COLO668 (cell line): ENCODE results near the gene PSMB5.

Experiments used
- DNase-seq: peaks from one replicate; lab custom pipeline; 2025; ENCODE audit not compliant: unreplicated experiment; lab: John Stamatoyannopoulos, UW

Gene PSMB5

DNA sequence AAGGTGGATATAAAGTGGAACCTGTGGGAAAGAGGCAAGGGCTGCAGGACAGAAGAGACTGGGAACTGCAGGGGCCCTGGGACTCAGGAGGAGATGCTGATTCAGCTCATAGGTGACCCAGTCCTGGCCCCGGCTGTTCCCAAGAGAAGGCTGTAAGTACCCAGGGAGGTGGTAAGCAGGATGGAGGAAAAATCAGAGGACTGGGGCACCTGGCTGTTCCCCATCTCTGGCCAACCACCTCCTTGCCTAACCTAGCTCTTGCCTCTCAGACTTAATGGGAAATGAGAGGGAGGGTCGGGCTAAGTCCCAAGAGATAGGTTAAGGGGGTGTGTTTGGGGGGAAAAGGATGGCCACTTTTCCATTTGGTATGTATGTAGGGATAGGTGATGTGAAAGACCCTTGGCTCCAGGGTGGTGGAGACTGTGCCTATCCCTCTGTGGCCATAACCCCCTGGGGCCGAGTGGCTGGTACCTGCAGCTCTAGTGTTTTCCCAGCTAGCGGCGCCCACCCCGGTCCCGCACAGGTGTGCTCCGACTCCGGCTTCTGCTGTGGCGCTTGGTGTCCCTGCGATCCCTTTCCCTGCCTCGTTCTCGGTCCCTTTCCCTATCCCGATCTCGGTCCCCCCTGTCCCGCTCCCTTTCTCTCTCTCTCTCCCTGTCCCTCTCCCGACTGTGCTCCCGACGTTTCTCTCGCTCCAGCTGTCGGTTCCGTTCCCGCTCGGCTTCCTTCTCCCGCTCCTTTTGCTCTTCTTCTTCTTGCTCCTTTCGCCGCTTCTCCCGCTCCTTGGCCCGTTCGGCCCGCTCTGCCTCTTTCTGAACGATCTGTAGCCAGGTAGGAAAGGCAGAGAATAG lies 24.2 kb upstream of the PSMB5 start:
- no peak for DNase-seq

DNA sequence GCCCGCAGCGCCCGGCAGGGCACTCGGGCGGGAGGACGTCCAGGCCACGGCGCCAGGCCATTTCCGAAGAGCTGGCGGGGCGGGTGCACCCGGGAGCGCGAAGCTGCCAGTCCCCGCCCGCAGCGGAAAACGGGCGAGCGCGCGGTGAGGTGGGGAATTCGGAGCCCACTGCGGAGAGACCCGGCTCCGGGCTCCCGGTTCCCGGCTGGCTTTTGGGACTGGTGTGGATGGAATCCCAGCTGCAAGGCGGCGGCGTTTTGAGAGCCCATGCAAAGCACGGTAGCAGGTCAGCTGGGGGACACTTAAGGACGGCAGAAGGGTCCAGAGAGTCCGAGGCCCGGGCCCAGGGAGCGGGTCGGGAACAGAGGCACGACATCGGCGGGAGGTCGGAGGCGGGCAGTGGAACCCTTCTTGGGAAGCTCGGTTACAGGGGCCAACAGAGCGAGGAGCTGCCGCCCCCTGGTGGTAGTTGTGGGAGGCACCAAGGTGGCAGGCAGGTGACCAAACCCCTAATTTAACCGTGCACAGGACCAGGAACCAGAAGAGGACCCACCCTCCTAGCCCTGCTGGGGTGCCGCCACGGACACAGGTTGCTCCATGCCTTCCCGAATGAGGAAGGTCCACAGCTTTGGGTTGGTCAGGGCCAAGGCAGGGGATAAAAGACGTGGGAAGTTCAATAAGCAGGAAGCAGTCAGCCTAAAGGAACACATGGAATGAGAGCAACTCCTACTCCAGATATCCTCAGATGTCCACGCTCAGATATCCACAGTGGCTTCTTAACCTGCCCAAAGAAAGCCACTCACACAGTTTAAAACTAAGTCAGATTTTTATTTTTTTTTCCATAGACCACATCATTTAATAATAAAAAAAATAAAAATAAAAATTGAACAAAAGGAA lies 23.3 kb upstream of the PSMB5 start:
- DNase-seq: no peak

DNA sequence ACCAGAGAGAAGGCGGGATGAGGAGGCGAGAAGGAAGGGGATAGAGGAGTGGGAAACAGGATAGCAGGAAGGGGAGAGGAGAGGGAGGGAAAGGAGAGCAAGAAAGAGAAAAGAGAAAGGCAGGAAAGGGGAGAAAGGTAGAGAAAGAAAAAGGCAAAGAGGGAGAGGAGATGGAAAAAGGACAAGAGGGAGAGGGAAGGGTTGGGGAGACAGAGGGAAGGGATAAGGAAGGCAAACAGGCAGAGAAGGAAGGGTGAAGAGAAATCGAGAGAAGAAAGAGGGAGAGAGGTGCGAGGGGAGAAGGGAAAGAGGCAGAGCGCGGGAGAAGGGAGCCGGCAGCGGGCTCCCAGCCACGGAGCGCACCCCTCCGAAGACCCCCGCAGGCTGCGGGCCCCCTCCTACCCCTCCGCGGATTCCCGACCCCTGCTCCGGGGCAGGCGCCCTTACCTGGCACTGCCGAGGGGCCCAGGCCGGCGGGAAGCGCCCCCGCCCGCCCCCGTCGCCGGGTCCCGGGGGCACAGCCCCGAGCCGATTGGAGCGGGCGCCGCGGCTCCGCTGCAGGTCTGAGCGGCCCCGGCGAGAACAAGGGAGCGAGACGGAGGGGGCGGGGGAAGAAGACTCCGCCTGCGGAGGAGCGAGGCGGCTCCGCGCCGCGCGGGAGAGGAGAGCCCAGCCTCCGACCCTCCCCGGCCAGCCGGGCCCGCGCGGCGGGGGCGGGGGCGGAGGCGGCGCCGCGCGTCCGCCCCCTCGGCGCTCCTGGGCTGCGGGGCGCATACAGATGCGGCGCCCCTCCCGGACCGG lies 22.5 kb upstream of the PSMB5 start, which contains the start of gene CDH24:
TSS of gene CDH24 (minus strand) at position 565 of the 801 bp plus-strand sequence. CDS start 1,787 bp downstream, outside the sequence.
- DNase-seq: no peak

DNA sequence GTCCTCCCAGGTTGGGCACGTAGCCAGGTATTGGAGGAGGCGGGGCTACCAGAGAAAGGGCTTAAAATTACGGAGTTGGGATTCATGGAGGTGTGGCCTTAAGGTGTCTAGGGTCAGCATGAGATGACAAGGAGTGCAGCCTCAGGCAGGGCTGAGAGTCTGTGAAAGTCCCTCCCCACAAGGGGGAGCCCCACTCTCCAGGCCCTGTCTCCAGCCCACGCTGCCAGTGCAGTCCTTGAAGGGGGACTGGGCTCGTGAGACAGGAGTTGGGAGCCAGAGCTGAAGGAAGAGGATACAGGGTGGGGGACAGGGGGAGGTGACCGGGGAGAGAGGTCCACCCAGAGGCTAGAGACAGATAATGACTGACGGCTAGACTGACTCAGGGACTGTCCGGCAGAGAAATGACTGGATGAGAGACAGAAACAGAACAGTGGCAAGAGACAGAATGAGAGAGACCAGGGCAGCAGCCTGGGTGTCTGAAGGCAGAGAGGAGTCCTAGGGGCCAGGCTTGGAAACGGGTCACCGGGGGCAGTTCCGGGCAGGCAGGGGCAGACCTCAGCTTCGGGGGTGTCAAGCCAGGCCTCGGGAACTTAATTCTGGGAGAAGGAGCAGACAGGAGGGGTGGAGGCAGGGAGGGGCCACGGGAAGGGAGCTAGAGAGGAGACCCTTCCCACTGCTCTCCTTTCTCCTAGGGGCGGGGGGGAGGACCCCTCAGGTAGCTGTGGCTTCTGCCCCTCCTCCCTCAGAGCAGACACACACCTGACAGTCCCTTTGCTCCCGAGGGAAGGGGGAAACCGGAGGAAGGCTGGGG lies 21.6 kb upstream of the PSMB5 start:
- DNase-seq: no peak

DNA sequence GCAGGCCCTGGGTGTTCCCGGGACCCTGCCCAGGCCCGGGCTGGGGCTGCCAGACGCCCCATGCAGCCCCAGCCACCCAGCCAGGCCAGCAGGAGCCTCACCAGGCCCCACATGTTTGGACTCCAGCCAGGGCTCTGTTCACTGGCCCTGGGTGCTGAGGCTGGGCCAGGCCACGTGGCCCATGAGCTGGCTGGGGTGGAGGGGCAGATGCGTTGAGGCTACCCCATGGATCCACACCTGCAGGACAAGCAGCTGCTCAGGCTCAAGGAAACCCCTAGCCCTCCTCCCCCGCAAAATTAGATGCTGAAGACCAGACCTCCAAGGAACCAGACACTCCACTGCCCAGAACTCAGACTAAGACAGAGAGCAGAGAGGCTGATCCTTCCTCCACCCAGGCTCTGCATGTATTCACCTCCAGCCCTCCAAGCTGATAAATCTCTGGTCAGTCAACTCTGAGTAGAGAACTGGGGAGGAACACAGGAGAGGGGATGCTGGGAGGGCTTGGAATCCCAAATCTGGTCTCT lies 21.0 kb upstream of the PSMB5 start:
- no peak for DNase-seq

DNA sequence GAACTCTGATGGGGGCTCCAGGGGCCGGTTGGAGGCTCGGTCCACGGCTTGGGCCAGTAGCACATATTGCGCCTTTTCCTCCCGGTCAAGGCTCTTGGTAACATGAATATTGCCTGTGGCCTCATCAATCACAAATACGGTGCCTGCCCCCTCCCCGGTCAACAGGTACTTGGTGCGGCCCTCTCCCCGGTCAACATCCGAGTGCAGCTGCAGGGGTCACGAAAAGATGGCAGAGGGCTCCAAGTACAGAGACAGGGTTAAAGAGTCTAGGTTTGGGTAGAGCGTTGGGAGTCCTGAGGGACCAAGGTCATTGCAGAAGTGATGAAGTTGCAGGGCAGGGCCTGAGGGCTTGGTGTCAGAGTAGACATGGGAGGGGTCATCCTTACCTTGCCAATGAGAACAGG lies 20.4 kb upstream of the PSMB5 start:
- DNase-seq: no peak

DNA sequence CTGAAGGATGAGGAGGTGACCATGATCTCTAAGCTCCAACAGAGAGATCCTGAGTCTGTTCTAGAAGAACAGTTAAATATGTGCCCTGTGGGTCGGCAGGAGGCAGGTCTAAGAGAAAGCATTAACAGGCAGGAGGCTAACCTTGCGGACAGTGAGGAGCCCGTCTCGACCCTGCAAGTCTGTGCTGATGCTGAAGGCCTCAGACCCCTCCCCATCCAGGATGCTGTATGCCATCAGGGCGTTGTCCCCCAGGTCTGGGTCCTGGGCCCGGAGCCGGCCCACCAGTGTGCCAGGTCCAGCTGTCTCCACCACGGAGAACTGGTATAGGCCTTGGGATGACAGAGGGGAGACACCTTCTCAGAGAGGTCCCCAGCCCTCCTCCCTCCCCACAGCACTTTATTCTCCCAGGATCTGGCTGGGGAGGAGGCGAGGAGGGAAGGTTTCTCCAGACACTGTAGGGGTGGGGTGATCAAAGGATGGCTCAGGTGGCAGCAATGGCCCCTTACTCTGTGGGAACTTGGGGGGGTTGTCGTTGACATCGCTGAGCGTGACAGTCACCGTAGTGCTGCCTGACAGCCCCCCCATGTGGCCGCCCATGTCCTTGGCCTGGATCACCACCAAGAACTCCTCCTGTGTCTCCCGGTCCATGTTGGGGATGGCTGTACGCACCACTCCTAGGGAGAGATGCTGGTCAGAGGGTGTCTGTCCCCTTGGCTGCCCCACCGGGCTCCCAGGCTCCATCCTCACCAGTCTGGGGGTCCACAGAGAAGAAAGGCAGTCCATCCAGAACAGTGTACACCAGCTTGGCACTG lies 19.5 kb upstream of the PSMB5 start:
- DNase-seq: no peak

DNA sequence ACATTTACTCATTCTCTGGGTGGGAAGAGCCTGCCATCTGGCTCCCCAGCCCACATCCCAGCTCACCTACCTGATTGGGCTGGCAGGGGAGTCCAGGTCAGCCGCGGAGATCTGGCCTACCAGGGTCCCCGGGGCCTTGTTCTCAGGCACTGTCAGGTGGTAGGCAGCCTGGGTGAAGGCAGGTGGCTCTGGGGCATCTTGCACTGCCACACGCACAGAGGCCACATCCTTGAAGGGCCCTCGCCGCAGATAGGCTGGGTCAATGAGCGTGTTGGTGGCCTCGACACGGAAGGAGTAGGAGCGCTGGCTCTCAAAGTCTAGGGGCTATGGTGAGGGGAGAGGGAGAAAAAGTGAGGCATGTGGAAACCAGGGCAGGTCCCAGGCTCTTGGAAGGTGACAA lies 18.7 kb upstream of the PSMB5 start:
- no peak for DNase-seq

DNA sequence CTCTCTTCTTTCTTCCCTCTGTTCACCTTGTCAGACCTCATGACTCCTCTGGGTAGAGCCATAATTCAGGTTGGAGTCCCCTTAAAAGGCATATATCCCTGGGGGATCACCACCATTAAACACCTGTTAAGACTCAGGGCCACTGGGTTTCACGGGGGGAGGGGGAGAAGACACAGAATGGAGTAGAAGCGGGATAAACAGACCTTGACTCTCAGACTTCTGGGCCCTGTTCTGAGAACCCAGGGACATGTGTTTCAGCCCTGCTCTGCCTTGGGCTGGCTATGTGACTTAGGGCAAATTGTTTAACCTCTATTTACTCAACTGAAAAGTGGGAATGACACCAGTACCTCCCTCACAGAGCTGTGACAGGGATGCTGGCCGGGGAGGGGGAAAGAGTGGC lies 18.0 kb upstream of the PSMB5 start:
- DNase-seq: no peak

DNA sequence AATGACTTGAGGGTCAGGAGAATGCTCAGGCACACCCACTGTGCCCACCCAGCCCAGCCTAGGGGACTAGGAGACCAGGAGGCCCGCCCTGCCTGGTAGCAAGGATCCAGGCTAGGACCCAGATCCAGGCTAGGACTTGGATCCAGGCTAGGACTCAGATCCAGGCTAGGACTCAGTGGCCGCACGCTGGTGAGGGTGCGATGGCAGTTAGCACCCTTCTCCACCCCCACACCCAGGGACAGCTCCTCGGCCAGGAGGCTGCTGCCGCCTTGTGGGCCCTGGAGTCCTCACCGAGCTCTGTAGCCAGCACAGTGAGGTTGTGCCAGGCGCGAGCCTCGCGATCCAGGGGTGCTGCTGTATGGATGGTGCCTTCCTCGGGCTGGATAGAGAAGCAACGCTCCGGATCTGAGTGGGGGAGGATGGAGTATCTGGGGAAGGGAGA lies 17.5 kb upstream of the PSMB5 start:
- DNase-seq: no peak

DNA sequence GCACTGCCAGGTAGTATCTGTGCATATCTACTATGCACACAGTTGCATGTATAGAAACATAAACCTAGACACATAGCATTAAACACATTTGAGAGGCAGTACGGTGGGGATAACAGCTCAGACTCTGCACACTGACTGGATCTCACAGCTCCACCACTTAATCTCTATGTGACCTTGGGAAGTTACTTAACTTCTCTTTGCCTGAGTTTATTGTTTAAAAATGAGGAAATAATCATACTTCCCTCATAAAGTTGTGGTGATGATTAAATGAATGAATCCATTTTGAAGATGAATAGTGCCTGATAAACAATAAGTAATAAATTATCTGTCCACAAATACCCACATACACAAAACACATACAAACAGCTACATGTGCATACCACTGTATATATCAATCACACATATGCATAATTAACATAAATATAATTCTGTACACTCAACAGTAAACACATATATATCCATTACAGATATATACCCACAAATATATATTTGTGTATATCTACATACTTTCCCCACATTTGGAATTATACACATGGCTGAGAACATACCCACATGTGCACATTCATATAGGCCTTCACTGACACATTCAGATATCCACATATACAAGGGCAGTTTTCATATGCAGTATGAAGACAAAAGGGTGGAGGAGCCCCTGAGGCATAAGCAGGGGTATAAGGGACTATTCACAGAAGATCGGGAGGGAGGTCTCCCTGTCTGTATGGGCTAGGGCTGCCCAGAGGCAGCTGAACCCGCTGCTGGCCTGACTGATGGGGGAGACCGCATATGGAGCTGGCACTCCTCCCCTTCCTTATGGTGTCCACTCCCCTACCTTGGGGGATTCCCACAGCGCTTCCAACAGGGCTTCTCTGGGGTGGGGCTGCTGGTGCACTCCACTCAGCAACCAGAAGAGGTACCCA lies 16.7 kb upstream of the PSMB5 start:
- no peak for DNase-seq

DNA sequence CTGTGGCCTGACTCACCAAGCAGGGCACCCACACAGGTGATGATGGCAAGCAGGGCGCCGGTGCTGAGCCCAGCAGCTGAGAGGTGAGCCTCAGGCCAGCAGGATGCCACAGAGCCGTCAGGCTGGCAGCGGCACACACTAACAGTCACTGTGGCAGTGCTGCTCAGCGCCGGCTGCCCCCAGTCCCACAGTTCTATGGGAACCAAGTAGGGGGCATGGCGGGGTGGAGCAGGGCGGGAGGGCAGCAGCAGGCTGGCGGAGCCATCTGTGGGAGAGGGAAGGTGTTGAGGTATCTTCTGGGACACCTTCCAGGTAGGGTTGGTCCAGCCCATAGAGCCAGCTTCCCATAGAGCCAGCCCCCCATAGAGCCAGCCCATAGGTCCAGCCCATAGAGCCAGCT lies 14.3 kb upstream of the PSMB5 start:
- DNase-seq: no peak

DNA sequence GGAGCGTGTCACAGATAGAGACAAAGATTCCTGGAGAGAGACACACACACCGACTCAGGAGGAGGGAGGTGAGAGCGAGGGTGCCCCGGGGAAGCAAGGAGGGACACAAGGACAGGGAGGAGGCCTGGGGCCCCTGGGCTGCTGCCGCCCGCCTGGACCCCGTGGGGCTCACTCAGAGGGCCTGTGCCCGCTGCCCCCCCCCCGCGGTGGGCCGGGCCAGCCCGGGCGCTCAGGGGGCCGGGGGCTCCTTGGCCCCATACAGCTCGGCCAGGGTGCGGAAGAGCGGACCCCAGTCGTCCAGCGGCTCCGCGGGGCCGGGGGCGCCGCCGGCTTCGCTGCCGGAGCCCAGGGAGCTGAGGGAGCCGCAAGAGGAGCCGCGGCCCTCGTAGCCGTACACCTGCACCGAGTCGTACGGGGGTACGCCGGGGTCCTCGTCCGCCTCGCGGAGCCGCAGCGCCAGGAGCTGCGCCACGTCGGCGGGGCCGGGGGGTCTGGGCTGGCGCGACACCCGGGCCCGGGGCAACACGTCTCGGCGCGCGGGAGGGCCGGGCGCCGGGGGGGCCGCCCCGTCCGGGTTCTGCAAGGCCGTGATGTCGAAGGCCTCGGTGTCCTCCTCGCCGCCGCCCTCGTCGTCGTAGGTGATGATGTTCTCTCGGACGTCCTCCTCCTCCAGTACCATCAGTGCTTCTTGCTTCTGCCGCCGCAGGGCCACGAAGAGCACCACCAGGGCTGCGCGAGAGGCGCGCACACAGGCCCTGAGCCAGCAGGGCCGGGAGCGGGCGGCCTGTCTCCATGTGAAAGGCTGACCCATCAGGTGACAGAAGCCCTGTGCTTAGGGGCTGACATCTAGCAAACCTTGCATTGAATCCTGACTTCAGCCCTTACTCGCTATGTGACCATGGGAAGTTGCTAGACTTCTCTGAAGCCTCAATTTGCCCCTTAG lies 13.3 kb upstream of the PSMB5 start:
- no peak for DNase-seq

DNA sequence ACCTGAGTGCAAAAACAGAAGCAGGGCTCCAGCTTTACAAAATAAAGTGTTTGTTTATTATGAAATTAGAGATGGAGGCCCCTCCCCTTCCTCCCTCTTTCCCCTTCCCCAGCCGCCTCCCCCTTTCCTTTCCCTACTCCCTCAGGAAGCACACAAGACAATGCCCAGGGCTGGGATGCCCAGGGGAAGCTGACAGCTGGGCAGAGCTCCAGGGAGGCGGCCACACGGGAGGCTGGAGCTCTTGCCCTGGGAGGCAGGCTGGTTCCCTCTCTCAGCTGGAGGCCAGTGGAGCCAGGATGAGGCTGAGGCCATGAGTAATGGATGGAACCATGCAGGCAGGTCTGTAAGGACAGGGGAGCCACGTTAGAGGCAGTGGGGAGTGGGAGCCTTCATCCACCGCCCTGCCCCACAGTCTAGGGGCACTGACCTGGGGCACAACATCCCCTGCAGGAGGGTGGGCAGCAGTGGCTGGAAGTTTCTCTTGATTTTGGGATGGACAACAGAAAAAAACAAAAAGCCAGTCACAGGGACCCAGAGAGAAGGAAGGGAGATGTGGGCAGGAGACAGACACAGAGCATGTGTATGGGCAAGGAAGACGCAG lies 12.4 kb upstream of the PSMB5 start:
- DNase-seq: no peak

DNA sequence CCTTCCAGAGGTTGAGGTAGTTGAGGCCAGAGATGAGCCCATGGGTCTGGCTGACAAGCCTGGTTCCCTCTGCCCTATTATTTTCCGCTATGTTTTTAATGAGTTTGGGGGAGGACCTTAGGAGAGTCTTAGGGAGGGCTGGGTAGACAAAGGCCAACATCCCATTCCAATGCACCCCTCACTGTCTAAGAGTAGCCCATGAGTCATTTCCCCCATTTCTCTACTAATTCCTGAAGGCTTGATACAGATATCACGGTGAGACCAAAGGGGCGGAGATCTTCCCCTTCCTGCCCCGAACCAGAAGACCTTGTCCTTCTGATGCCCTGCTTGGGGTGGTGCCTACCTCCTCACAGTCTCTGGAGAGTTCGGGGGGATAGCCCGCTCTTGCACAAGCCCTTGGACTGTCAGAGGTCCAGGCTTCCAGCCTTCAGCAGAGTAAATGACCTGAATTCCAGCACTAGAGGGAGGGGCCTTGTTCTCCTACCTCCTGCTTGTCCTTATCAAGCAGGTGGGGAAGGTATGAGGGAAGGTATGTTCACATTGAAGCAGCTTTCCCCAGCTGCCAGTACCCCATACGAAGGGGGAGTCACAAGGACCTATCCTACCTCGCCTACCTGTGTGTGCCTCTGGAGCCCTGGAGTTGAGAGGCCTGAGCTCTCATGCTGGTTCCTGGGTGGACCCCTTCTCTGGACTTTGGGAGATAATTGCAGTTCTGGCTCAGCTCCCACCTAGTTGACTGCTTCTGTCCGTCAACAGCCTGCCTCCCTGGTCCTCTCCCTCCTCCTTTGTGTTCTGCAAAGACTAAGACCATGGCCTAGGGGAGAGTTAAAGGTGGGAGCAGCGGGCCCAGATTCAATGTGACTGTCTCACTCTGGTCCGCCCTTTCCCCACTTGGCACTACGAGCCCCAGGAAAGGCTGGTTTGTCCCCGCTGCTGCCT lies 11.0 kb upstream of the PSMB5 start:
- no peak for DNase-seq

DNA sequence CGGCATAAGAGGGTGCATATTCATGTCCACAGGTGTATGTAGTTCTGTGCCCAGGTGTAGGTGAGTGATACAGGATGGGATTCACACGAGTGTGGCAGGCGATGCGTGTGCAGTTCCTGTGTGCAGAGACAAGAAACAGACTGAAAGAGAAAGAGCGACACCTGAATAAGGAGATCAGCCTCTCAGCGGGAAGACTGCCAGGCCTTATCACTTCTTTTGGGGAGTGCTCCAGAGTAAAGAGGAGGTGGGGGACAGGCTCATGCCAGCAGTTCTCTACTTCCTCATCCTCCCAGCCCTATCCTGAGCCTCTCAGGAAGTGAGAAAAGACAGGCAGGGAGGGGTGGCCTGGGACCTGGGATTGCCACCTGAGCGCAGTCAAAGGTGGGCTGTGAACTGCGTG lies 10.1 kb upstream of the PSMB5 start:
- DNase-seq: no peak
